Gastrocnemius medialis (tissue), 4 donors: Measurements from ENCODE around the gene RNF223. TPM values are rescaled to one million over a fixed set of nuclear protein-coding genes. Genes with fewer than 3 reads are reported as not detected.

Experiments
- ATAC-seq, 2 donors: fragments of 150-250 bp; one replicate each; pipeline ENCODE4 v1.9.1; 2016
- DNase-seq, 2 donors: peaks; one replicate each; pipeline ENCODE4 v3.0.0-alpha.2; 2019
- H3K27ac ChIP-seq, 4 donors: fragments of 200-600 bp; sonication (generic); 1 replicate in 1 of 4; 2 replicates in 3 of 4; pipeline ENCODE4 v1.5.1; 2016 to 2018; ENCODE audit warnings: mild to moderate bottlenecking in 2 of 4, moderate library complexity in 1 of 4
- H3K27me3 ChIP-seq, 3 donors: fragments of 200-600 bp; sonication (generic) in 2 of 3; 1 replicate in 1 of 3; 2 replicates in 2 of 3; pipeline versions ENCODE4 v1.5.1 to v1.6.0; 2016 to 2019; ENCODE audit warnings: mild to moderate bottlenecking in 1 of 3, moderate library complexity in 1 of 3
- H3K36me3 ChIP-seq, 2 donors: fragments of 200-600 bp; sonication (generic) in 1 of 2; one replicate each; pipeline ENCODE4 v1.5.1; 2017 to 2018
- H3K4me1 ChIP-seq, 2 donors: fragments of 200-600 bp; sonication (generic) in 1 of 2; one replicate each; pipeline ENCODE4 v1.5.1; 2016 to 2017; ENCODE audit warnings: mild to moderate bottlenecking in 2 of 2
- H3K4me3 ChIP-seq, 4 donors: fragments of 200-600 bp; sonication (generic) in 3 of 4; 1 replicate in 1 of 4; 2 replicates in 3 of 4; pipeline ENCODE4 v1.5.1; 2016 to 2019; ENCODE audit warnings: mild to moderate bottlenecking in 2 of 4
- H3K9me3 ChIP-seq, 3 donors: fragments of 200-600 bp; sonication (generic) in 2 of 3; 1 replicate in 1 of 3; 2 replicates in 2 of 3; pipeline ENCODE4 v1.5.1; 2016 to 2019
- CTCF ChIP-seq, 5 experiments: fragments of 450-650 bp in 3 of 5; fragments of 200-600 bp in 2 of 5; sonication (generic) in 2 of 5; IDR thresholded peaks in 4 of 5; conservative IDR thresholded peaks in 1 of 5; 1 replicate in 4 of 5; 2 replicates in 1 of 5; pipeline ENCODE4 v1.5.1; 2016 to 2019; ENCODE audit warnings: antibody characterized with exemption in 5 of 5, mild to moderate bottlenecking in 3 of 5, moderate library complexity in 3 of 5
- POLR2A ChIP-seq, 2 donors: fragments of 450-650 bp; IDR thresholded peaks; one replicate each; pipeline ENCODE4 v1.6.1; 2017; ENCODE audit warnings: antibody characterized with exemption in 2 of 2, mild to moderate bottlenecking in 2 of 2, moderate library complexity in 2 of 2
- in situ Hi-C, 4 donors: fragments of 200-750 bp; cut with MboI; loops; one replicate each; pipeline versions ENCODE4 v1.15.0 to v1.8.0; 2017; ENCODE audit warnings: low sequenced_read_pairs in 4 of 4
- intact Hi-C: fragments of 100-400 bp; cut with DNase I; formaldehyde crosslinking; loops from one replicate; pipeline ENCODE4 v1.15.1; 2023; ENCODE audit warnings: low total_unique reads
- total RNA-seq, 4 donors: library from RNA; depleted of rRNA; stranded (reverse); fragments of >200 nt; gene quantifications; one replicate each; pipeline versions ENCODE4 v1.1.0 to v1.2.3, GENCODE V29; 2016

Gene RNF223
- total RNA-seq, 4 donors from 2014 or later, result not detected

GRCh38 chr1:1120866-1121591, 46.9 kb upstream of the RNF223 start:
- no peaks in the 10 kb centered on the region for H3K9me3 ChIP-seq
- in situ Hi-C loops (loop anchor here in 1 of 4 donors (25.0 kb wide), 1 partner anchor 141 kb away; the partner anchor contains the start of gene UBE2J2), intact Hi-C loops (no loop called here)
- TF ChIP-seq POLR2A (IDR thresholded peaks at IDR 0.05), result no peak
- TF ChIP-seq CTCF (IDR thresholded peaks at IDR 0.05 in 4 of 5, conservative IDR thresholded peaks at IDR 0.05 in 1 of 5), result no peak
- H3K4me3 ChIP-seq, result no peak overlapping the region
- peaks cover 4 to 16% (median 6%) of the 10 kb centered on the region in 3 donors for H3K27me3 ChIP-seq
- H3K4me1 ChIP-seq, result peaks cover 0 to 3% of the 10 kb centered on the region in 2 donors
- ATAC-seq (no peak), DNase-seq (no peak)
- no peak overlapping the region for H3K27ac ChIP-seq
- H3K36me3 ChIP-seq, result no peaks in the 10 kb centered on the region

GRCh38 chr1:1120096-1120495, 46.0 kb upstream of the RNF223 start:
- H3K27me3 ChIP-seq, result peaks cover 4 to 16% (median 6%) of the 10 kb centered on the region in 3 donors
- peaks cover 1 to 6% of the 10 kb centered on the region in 2 donors for H3K4me1 ChIP-seq
- no peak overlapping the region for H3K27ac ChIP-seq
- H3K9me3 ChIP-seq, result no peaks in the 10 kb centered on the region
- H3K4me3 ChIP-seq, result no peak overlapping the region
- TF ChIP-seq POLR2A (IDR thresholded peaks at IDR 0.05), result no peak
- TF ChIP-seq CTCF (IDR thresholded peaks at IDR 0.05 in 4 of 5, conservative IDR thresholded peaks at IDR 0.05 in 1 of 5), result no peak
- no peaks in the 10 kb centered on the region for H3K36me3 ChIP-seq
- intact Hi-C loops, result no loop called here
- ATAC-seq, result no peak
- in situ Hi-C loops, result loop anchor here in 1 of 4 donors (25.0 kb wide), 1 partner anchor 142 kb away; the partner anchor contains the start of gene UBE2J2
- DNase-seq, result no peak

- intact Hi-C loops (loop anchor here (10.0 kb wide), 1 partner anchor 85 kb away; no protein-coding TSS in a partner anchor), in situ Hi-C loops (loop anchor here in 1 of 4 donors (25.0 kb wide), 1 partner anchor 143 kb away; the partner anchor contains the start of gene UBE2J2)
- DNase-seq, result no peak
Measured at GRCh38 chr1:1119272-1119890, 45.3 kb upstream of the RNF223 start.

GRCh38 chr1:1118876-1119220, 44.7 kb upstream of the RNF223 start:
- no peaks in the 10 kb centered on the region for H3K36me3 ChIP-seq
- TF ChIP-seq POLR2A (IDR thresholded peaks at IDR 0.05) (no peak), CTCF (IDR thresholded peaks at IDR 0.05 in 4 of 5, conservative IDR thresholded peaks at IDR 0.05 in 1 of 5) (no peak)
- intact Hi-C loops, result loop anchor here (10.0 kb wide), 1 partner anchor 84 kb away; no protein-coding TSS in a partner anchor
- DNase-seq, result no peak
- peaks cover 3 to 7% of the 10 kb centered on the region in 2 donors for H3K4me1 ChIP-seq
- peaks cover 4 to 16% (median 6%) of the 10 kb centered on the region in 3 donors for H3K27me3 ChIP-seq
- no peaks in the 10 kb centered on the region for H3K9me3 ChIP-seq
- in situ Hi-C loops, result loop anchor here in 1 of 4 donors (25.0 kb wide), 1 partner anchor 143 kb away; the partner anchor contains the start of gene UBE2J2
- no peak overlapping the region for H3K4me3 ChIP-seq
- no peak for ATAC-seq
- H3K27ac ChIP-seq, result no peak overlapping the region

More at GRCh38 chr1:1119272-1119890, 45.3 kb upstream of the RNF223 start:
- Histone ChIP-seq H3K27ac (no peak overlapping the region), H3K4me1 (peaks cover 3 to 7% of the 10 kb centered on the region in 2 donors), H3K4me3 (no peak overlapping the region), H3K27me3 (peaks cover 4 to 16% (median 6%) of the 10 kb centered on the region in 3 donors), H3K36me3 (no peaks in the 10 kb centered on the region), H3K9me3 (no peaks in the 10 kb centered on the region)
- TF ChIP-seq CTCF (IDR thresholded peaks at IDR 0.05 in 4 of 5, conservative IDR thresholded peaks at IDR 0.05 in 1 of 5), result no peak
- TF ChIP-seq POLR2A (IDR thresholded peaks at IDR 0.05), result no peak
- no peak for ATAC-seq
